ENCODE results near the gene DARS1.
A peak's percentile ranks its signal among the peaks of the same experiment; 100 is the strongest.

The DARS1 gene

GRCh38 chr2:136014411-136014810 lies 29.0 kb upstream of the DARS1 start:
- no peak for DNase-seq

- no peak for DNase-seq
Measured at GRCh38 chr2:136013955-136014354, 28.5 kb upstream of the DARS1 start.

GRCh38 chr2:136013136-136013685 lies 27.8 kb upstream of the DARS1 start:
- DNase-seq = no peak

DNA sequence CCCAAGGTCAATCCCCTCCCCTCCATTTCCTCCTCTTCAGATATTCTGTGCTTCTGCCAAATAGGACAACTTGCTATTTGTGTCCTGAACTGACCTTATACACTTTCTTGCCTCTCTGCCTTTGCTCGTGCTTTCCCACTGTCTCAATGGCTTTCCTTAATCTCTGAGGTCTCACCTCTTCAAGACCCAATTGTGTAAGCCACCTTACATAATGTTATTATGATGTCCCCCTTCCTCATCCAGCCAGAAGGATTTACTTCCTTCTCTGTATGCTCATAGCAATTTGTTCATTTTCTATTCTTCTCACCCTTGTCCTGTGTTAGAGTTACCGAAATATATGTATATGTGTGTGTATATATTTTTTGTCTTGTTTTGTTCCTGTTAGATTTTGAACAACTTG lies 26.9 kb upstream of the DARS1 start:
- no peak for DNase-seq

- DNase-seq = no peak
Measured at GRCh38 chr2:136010126-136010525, 24.7 kb upstream of the DARS1 start.

DNA sequence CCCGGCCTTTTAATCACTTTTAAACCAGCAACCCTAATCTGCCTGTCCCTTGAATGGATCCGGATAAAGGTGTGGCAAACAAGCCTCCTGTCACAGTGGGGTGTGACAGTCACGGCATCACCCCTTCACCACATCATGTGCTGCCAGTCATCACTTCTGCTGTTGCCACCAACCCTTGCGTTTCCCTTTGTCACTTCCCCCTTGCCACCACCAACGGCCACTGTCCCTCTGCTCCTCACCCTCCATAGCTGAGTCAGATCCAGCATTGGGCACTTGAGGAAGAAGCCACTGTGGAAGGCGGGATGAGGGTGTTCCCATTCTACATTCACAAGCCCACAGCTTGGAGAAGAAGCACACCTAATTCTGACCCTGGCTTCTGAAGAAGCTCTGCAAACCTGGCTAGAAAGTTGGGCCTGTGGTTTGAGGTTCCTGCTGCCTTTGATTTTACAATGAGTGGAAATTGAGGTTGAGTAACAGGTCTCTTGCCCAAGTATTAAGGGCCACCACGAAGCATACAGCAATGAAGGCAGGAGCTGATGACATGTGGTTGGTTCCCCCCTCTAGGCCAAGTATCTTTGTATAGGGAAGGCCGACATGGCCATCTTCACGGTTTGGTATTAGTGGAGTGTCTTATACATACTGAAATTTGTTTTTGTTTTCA lies 22.9 kb upstream of the DARS1 start:
- DNase-seq = peak; percentile 41 to 57

DNA sequence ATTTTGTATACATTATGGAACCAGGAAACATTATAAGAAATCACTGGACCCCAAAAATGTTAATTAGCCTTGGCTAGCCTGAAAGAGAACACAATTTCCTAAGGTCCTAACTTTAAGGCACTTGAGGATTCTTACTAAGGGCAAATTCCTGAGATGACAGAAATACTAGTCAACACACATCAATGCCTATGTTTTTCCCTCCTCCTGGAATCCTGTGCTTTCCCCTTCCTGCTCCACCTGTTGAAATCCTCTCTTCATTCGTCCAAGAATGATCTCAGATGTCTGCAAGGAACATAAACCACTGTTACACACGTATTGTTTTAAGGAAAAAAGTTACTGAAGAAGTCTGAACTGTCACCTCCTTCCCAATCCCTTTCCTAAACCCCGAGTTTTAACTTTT lies 21.2 kb upstream of the DARS1 start:
- no peak for DNase-seq

- no peak for DNase-seq
Measured at GRCh38 chr2:136005462-136006196, 20.2 kb upstream of the DARS1 start.

DNA sequence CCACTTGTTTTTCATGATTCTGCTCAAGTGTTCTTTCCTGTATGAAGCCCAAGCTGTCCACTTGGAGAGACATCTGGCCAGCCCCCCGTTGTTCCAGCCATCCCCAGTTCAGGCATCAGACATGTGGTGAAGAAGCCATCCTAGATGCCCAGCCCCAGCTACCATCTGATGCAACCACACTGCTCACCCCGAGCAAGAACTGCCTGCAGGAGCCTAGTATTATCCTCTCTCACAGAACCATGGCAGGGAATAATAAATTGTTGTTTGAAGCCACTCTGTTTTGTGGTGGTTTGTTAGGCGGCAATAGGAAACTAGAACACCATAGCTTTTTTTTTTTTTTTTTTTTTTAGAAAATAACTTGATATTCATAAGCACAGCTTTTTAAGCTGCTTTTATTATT lies 19.5 kb upstream of the DARS1 start:
- DNase-seq = no peak

GRCh38 chr2:136001131-136001530 lies 15.7 kb upstream of the DARS1 start:
- no peak for DNase-seq

DNA sequence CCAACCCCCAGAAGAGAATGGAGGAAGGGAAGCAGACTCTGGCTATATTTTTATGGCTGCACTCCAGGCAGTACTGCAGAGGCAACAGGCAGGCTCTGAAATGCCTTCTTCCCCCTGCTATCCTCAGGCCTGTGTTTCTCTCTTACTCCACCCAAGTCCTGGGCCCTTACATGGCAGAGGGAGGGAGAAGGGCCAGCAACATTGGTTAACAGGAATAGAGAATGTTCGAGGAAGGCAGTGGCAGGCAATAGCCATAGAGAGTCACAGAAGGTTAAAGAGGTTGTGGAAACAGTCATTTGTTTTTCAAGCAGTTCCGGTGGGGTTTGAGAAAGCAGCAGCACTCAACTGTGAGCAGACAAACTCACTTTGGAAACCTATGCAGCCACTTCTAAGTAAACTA lies 15.1 kb upstream of the DARS1 start:
- no peak for DNase-seq

GRCh38 chr2:135999899-136000298 lies 14.5 kb upstream of the DARS1 start:
- no peak for DNase-seq

GRCh38 chr2:135998879-135999278 lies 13.5 kb upstream of the DARS1 start:
- no peak for DNase-seq

DNA sequence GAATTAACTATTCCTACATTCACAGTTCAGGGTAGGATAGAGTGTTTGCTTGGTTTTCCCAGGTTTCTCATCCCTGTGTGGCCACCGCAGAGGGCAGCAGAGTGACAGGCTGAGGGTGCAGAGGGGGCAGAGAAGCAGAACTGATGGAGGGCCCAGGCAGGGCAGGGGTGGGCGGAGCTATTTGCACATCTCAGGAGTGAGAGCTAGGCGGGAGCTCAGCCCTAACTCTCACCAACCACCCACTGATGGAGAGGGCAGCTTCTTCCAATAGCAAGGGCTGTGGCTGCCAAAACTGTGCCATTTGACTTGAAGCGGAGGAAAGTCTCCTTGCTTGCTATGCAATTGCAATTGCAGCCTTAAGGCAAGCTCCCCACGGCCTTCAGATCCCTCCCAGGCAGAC lies 12.0 kb upstream of the DARS1 start:
- no peak for DNase-seq

DNA sequence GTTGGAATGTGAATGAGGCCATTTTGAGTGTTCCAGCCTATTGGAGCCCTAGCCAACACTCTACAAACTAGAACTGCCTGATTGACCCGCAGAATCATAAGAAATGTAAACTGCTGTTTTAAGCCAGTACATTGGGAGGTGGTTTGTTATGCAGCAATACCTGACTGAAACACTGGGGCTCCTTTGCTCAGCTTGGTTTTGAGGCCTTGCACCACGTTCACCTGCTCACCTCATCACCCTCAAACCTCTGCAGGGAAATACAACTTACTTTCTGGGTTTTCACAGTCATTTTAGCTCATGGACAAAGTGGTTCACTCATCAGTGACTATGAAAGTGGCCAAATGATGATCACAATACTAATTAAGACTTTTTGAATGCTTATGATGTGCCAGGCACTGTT lies 10.9 kb upstream of the DARS1 start:
- DNase-seq = no peak

DNA sequence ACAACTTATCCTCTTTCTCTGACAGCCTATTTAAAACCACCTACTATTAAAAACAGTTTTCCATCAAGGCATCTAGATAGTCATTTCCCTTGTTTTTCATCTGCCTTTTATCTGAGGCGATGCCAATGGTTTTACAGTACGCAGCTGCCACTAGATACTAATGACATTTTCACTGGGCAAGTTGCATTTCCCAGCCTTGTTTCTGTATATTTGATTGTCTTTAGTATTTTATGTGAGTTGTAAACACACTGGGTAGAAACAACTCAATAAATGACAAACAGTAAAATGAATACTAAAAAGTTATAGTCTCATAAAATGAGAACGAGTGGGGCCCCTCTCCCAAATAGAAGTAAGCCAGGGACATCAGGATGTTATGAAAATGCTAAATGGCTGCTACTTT lies 8.9 kb upstream of the DARS1 start:
- DNase-seq = no peak

DNA sequence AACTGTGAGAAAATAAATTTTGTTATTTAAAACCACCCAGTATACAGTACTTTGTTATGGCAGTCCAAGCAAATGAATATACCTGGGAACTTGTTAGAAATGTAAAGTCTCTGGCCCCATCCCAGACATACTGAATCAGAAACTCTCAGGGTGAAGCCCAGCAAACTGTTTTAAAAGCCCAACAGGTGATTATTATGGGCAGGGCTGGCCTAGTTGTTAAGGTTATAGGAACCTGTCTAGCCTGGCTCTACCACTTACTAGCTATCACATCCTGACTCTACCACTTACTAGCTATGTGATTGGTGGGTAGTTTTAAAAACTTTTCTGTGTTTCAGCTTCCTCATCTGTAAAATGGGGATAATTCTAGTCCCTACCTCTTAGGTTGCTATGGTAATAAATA lies 8.0 kb upstream of the DARS1 start:
- no peak for DNase-seq

DNA sequence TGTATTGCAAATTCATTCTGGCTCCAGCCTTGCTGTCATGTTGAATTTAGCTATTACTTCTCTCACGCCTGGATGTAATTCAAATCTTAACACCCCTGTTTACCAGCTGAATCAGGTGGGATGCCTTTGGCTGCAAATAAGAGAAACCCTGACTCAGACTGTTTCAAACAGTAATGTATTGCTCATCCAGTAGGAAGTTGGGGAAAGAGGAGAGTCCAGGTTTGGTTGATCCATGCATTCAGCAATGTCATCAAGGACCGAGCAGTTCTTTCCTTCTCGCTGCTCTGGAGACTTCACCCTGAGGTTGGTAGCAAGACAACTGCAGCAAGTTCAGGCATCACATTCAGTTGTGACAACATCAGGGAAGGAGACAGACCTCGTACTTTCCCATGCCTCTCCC lies 6.4 kb upstream of the DARS1 start:
- no peak for DNase-seq

GRCh38 chr2:135987441-135987840 lies 2.0 kb upstream of the DARS1 start:
- no peak for DNase-seq

GRCh38 chr2:135986507-135986906 lies 1.1 kb upstream of the DARS1 start:
- DNase-seq = no peak

DNA sequence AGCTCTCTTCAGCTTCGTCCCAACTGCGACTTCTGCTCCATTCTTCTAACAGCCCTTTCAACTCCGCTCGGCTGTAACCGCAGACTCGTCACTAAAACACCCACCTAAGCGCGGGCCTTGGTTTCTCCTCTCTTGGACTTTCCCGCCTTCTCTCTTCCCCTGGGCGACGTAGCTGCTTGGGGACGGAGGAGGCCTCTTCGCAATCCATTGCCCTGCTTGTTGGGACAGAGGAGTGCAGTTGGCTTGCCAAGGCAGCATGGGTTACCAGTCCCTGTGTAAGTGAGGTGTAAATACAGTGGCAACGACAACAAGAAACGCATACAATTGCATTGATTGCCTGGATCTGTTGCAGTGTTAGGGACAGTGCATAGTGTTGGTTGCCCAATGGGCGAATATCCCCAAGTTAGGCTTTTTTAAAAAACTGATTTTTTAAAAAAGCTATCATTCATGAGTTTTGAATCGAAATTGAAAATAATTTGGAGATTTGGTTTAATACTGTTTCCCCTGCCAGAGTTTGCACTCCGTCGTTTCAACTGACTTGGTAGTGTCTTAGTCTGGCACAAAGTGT lies 484 bp upstream of the DARS1 start:
- peak; percentile 77 to 79 for DNase-seq

GRCh38 chr2:135984199-135985017 lies 1.0 kb downstream of the DARS1 start:
- DNase-seq = no peak

GRCh38 chr2:135980434-135981079 lies 4.9 kb downstream of the DARS1 start:
- no peak for DNase-seq

All from activated CD4-positive, alpha-beta T cell treated with anti-CD3 and anti-CD28 coated beads for 4 hours (primary cell).